MM.1S (cell line): ENCODE data around the gene CCDC85B.

Experiments
- DNase-seq: peaks from one replicate; pipeline ENCODE4 v3.0.0-alpha.2; 2015
- H2AFZ ChIP-seq: fragments of 300-600 bp; sonication (generic); 2 replicates; pipeline ENCODE4 v1.6.0; 2016; ENCODE audit warnings: antibody characterized with exemption, low read length
- H3F3A ChIP-seq: fragments of 300-600 bp; sonication (generic); 2 replicates; pipeline ENCODE4 v1.6.1; 2016; ENCODE audit warnings: mild to moderate bottlenecking, antibody characterized with exemption, low read length, moderate library complexity, mixed read lengths; ENCODE audit not compliant: insufficient read depth
- H3K27ac ChIP-seq: fragments of 300-600 bp; sonication (generic); 2 replicates; pipeline ENCODE4 v1.5.1; 2016; ENCODE audit warnings: mild to moderate bottlenecking, low read length
- H3K27me3 ChIP-seq: fragments of 300-600 bp; sonication (generic); replicated peaks from 2 replicates; pipeline ENCODE4 v1.6.0; 2016; ENCODE audit warnings: low read length; ENCODE audit not compliant: insufficient read depth
- H3K36me3 ChIP-seq: fragments of 300-600 bp; sonication (generic); replicated peaks from 2 replicates; pipeline ENCODE4 v1.6.1; 2016; ENCODE audit warnings: mild to moderate bottlenecking, low read length, mixed read lengths; ENCODE audit not compliant: insufficient read depth
- H3K4me1 ChIP-seq: fragments of 300-600 bp; sonication (generic); 2 replicates; pipeline ENCODE4 v1.6.1; 2016; ENCODE audit warnings: low read length, mixed read lengths
- H3K4me2 ChIP-seq: fragments of 300-600 bp; sonication (generic); 2 replicates; pipeline ENCODE4 v1.6.0; 2016; ENCODE audit warnings: low read depth, low read length
- H3K4me3 ChIP-seq: fragments of 300-600 bp; sonication (generic); 2 replicates; pipeline ENCODE4 v1.5.1; 2016; ENCODE audit warnings: low read length, mixed read lengths
- H3K79me2 ChIP-seq: fragments of 300-600 bp; sonication (generic); 2 replicates; pipeline ENCODE4 v1.6.1; 2016; ENCODE audit warnings: mixed run types, low read length, mixed read lengths
- H3K9ac ChIP-seq: fragments of 300-600 bp; sonication (generic); 2 replicates; pipeline ENCODE4 v1.6.1; 2016; ENCODE audit warnings: low read length, mixed read lengths
- H3K9me2 ChIP-seq: fragments of 300-600 bp; sonication (generic); replicated peaks from 2 replicates; pipeline ENCODE4 v1.6.1; 2016; ENCODE audit warnings: mild to moderate bottlenecking, low read length, mixed read lengths; ENCODE audit not compliant: insufficient read depth
- H3K9me3 ChIP-seq: fragments of 300-600 bp; sonication (generic); replicated peaks from 2 replicates; pipeline ENCODE4 v1.6.1; 2016; ENCODE audit warnings: mild to moderate bottlenecking, low read length, mixed read lengths; ENCODE audit not compliant: insufficient read depth
- H4K20me1 ChIP-seq: fragments of 300-600 bp; sonication (generic); 2 replicates; pipeline ENCODE4 v1.6.1; 2016; ENCODE audit warnings: mild to moderate bottlenecking, low read length, moderate library complexity, mixed read lengths; ENCODE audit not compliant: insufficient read depth
- EZH2 ChIP-seq: fragments of 300-600 bp; sonication (generic); optimal IDR thresholded peaks from 2 replicates; pipeline ENCODE3; 2017; ENCODE audit warnings: low read depth, mild to moderate bottlenecking, antibody characterized with exemption, low read length, mixed read lengths
- EZH2phosphoT487 ChIP-seq: fragments of 300-600 bp; sonication (generic); IDR thresholded peaks from 2 replicates; pipeline ENCODE4 v1.6.1; 2018; ENCODE audit warnings: antibody characterized with exemption, low read length
- TF ChIP-seq, protein P1 (sequence below): fragments of 300-600 bp; sonication (generic); IDR thresholded peaks from 2 replicates; pipeline ENCODE4 v1.5.1; 2016; ENCODE audit warnings: antibody characterized with exemption, low read length, mixed read lengths

The CCDC85B gene

DNA sequence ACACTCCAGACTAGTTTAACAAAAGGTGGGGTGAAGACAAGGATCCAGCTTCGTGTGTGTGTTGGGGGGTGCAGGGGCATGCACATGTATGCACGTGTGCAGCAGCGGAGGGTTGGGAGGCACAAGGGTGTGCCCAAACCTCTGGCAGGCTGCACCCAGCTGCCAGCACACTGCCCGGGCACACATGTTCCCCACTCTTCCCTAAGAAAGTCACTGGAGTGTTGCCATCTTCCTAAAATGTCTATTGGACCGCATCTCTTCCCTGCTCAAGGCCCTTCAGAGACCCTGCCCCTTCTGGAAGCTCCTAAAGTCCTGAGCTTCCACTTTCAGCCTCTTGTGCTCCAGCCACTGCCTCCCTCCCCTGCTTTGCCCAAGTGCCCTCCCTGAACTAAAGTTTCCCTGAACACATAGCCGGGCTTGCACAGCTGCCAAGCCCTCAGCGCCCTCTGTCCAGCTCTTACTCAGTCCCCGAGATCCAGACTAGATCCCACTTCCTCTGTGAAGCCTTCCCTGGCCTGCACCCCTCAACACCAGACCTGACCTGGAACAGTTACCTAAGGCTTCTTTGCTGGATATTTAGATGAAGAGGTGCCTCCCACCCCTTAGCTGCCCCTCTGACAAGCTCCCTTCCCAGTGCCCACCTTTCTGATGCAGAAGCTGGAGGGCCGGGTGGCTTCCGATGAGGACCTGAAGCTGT is 38.5 kb upstream of the CCDC85B start:
- DNase-seq, result no peak
- Histone ChIP-seq H3K79me2 (peaks cover 32% of the 10 kb centered on the region), H4K20me1 (peaks cover 28% of the 10 kb centered on the region), H3K27ac (no peak overlapping the region), H3K4me1 (0 out of 2 replicates have a peak, but pooled peaks cover 8% of the 10 kb centered on the region), H3K36me3 (peaks cover 24% of the 10 kb centered on the region), H3K9ac (no peak overlapping the region), H3K9me2 (no peaks in the 10 kb centered on the region), H3K9me3 (no peaks in the 10 kb centered on the region), H3F3A (peaks cover 21% of the 10 kb centered on the region), H3K4me3 (no peak overlapping the region), H2AFZ (no peak overlapping the region), H3K27me3 (no peaks in the 10 kb centered on the region), H3K4me2 (no peak overlapping the region)
- TF ChIP-seq EZH2phosphoT487 (no peak), EZH2 (no peak)
- TF ChIP-seq, protein P1, sequence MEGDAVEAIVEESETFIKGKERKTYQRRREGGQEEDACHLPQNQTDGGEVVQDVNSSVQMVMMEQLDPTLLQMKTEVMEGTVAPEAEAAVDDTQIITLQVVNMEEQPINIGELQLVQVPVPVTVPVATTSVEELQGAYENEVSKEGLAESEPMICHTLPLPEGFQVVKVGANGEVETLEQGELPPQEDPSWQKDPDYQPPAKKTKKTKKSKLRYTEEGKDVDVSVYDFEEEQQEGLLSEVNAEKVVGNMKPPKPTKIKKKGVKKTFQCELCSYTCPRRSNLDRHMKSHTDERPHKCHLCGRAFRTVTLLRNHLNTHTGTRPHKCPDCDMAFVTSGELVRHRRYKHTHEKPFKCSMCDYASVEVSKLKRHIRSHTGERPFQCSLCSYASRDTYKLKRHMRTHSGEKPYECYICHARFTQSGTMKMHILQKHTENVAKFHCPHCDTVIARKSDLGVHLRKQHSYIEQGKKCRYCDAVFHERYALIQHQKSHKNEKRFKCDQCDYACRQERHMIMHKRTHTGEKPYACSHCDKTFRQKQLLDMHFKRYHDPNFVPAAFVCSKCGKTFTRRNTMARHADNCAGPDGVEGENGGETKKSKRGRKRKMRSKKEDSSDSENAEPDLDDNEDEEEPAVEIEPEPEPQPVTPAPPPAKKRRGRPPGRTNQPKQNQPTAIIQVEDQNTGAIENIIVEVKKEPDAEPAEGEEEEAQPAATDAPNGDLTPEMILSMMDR, result no peak

DNA sequence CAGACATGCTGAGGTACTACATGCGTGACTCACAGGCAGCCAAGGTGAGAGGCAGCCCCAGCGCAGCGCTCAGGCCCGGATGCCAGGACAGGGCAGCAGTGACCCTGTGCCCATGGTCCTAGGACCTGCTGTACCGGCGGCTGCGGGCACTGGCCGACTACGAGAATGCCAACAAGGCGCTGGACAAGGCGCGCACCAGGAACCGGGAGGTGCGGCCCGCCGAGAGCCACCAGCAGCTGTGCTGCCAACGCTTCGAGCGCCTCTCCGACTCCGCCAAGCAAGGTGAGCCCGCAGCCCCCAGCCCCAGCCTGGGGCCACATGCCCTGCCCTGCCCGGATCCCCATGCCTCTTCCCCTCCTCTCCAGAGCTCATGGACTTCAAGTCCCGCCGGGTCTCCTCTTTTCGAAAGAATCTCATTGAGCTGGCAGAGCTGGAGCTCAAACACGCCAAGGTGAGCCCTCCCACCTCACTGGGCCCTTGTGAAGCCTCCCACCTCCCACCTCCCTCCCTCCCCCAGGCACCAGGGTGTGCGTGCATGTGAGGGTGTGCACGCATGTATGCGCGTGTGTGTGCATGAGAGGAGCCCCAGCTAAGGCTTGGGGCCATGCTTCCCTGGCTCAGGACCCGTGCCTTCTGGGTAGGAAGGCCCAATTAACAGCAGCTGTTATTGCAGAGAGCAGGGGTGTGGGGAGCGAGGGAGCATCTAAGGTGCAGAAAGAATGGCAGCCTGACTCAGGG is 37.8 kb upstream of the CCDC85B start:
- no peak for DNase-seq
- Histone ChIP-seq H3K9me2 (no peaks in the 10 kb centered on the region), H3K9ac (no peak overlapping the region), H3K79me2 (peaks cover 39% of the 10 kb centered on the region), H3K4me1 (0 out of 2 replicates have a peak, but pooled peaks cover 8% of the 10 kb centered on the region), H3K27me3 (no peaks in the 10 kb centered on the region), H2AFZ (no peak overlapping the region), H3K9me3 (no peaks in the 10 kb centered on the region), H3K4me3 (no peak overlapping the region), H4K20me1 (peaks cover 28% of the 10 kb centered on the region), H3F3A (peaks cover 28% of the 10 kb centered on the region), H3K36me3 (peaks cover 24% of the 10 kb centered on the region), H3K27ac (no peak overlapping the region), H3K4me2 (no peak overlapping the region)
- TF ChIP-seq EZH2 (no peak), EZH2phosphoT487 (no peak)
- TF ChIP-seq, protein P1, result no peak

DNA sequence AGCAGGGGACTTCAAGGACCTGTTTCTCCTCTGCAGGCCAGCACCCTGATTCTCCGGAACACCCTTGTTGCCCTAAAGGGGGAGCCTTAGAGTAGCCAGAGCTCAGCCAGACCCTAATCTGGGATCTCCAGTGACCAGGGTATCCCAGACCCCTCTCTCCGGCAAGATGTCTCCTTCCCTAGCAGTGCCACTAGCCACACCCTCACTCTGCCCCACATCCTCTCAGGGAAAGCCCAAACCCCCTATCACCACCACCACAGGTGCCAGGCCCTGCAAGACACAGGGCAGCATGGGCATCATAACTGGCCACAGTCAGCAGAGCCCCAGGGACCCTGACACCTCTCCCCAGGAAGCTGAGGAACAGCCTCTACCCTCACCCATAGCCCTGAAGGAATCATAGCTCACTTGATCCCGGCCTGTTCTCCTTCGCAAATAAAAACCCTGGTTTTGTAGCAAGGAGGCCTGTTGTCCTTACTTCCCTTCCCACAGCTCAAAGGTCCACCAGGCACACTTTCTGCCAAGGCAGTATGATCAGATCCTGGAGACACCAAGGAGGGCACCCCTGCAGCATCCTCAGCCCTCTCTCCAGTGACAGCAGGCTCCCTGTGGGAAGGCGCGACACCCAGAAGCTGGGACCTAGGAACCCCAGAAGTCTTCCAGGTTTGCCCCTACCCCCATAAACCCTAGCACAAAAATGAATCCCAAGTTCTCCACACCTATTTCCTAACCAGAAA is 37.1 kb upstream of the CCDC85B start:
- TF ChIP-seq EZH2phosphoT487 (no peak), EZH2 (no peak)
- TF ChIP-seq, protein P1, result peak; percentile 5; the same call in 1 of the 2 replicates
- peaks cover 28% of the 10 kb centered on the region for H4K20me1 ChIP-seq
- H3K4me2 ChIP-seq, result no peak overlapping the region
- H2AFZ ChIP-seq, result no peak overlapping the region
- H3K9me2 ChIP-seq, result no peaks in the 10 kb centered on the region
- peaks cover 32% of the 10 kb centered on the region for H3F3A ChIP-seq
- H3K27me3 ChIP-seq, result no peaks in the 10 kb centered on the region
- H3K4me1 ChIP-seq, result 0 out of 2 replicates have a peak, but pooled peaks cover 8% of the 10 kb centered on the region
- H3K36me3 ChIP-seq, result peaks cover 24% of the 10 kb centered on the region
- H3K9ac ChIP-seq, result no peak overlapping the region
- DNase-seq, result no peak
- no peak overlapping the region for H3K4me3 ChIP-seq
- no peaks in the 10 kb centered on the region for H3K9me3 ChIP-seq
- H3K27ac ChIP-seq, result no peak overlapping the region
- peaks cover 39% of the 10 kb centered on the region for H3K79me2 ChIP-seq
